GM12878 (cell line): ENCODE results near the gene ACVR1. TPM values are rescaled to one million over a fixed set of nuclear protein-coding genes. Genes with fewer than 3 reads are reported as not detected.

Experiments used
- ATAC-seq: fragments of 200-7000 bp; cut with Tn5 transposase; 3 replicates; pipeline ENCODE4 v1.9.1; 2020; ENCODE audit warnings: mild to moderate bottlenecking, moderate library complexity
- BruUV-seq: library from RNA; stranded (reverse); fragments of 400-500 nt; replicated peaks from 2 replicates; lab custom pipeline; 2021; lab: Mats Ljungman, UMichigan
- CTCF ChIA-PET: fragments of 300-600 bp; sonication (Branson Sonifier 250); formaldehyde crosslinking; extraction: SDS; loops from one replicate; lab custom pipeline; 2021; ENCODE audit warnings: inconsistent platforms; lab: Yijun Ruan, JAX
- POLR2A ChIA-PET: fragments of 350-600 bp; formaldehyde crosslinking; extraction: SDS; loops from one replicate; lab custom pipeline; 2021; ENCODE audit warnings: inconsistent platforms; lab: Charles Lee
- RAD21 ChIA-PET: fragments of 300-600 bp; sonication (Branson Sonifier 250); formaldehyde crosslinking; loops from one replicate; lab custom pipeline; 2023; ENCODE audit warnings: antibody characterized with exemption; ENCODE audit not compliant: unreplicated experiment; lab: Charles Lee
- SMC1A ChIA-PET: fragments of 300-600 bp; sonication (Branson Sonifier 250); formaldehyde crosslinking; loops from one replicate; lab custom pipeline; 2023; ENCODE audit not compliant: unreplicated experiment, uncharacterized antibody; lab: Charles Lee
- DNase-seq: peaks from one replicate; pipeline ENCODE4 v3.0.0-alpha.2; 2011; ENCODE audit warnings: low read depth, low spot score
- FAIRE-seq: peaks from 3 replicates; lab custom pipeline; 2011; peaks lifted over from hg19 to GRCh38; lab: Jason Lieb, UNC
- H2AFZ ChIP-seq: 2 replicates; pipeline ENCODE4 v1.6.0; 2011; ENCODE audit warnings: low read depth, low read length, control low read depth; ENCODE audit not compliant: control insufficient read depth
- H3K27ac ChIP-seq: 2 replicates; pipeline ENCODE4 v1.5.1; 2011; ENCODE audit warnings: control low read depth; ENCODE audit not compliant: control insufficient read depth, insufficient read depth
- H3K27me3 ChIP-seq, 2 experiments: replicated peaks in 1 of 2; 2 replicates each; pipeline versions ENCODE4 v1.6.0 to v1.6.1; 2011; ENCODE audit warnings: low read length in 1 of 2; ENCODE audit not compliant: control insufficient read depth in 2 of 2, insufficient read depth in 2 of 2
- H3K36me3 ChIP-seq, 2 experiments: 2 replicates each; pipeline ENCODE4 v1.5.1; 2011; ENCODE audit warnings: low read length in 1 of 2; ENCODE audit not compliant: control insufficient read depth in 2 of 2, insufficient read depth in 2 of 2
- H3K4me1 ChIP-seq: 2 replicates; pipeline ENCODE4 v1.6.1; 2011; ENCODE audit warnings: mild to moderate bottlenecking, low read length, moderate library complexity, mixed read lengths; ENCODE audit not compliant: control insufficient read depth, insufficient read depth
- H3K4me2 ChIP-seq: 2 replicates; pipeline ENCODE4 v1.6.0; 2011; ENCODE audit warnings: control low read depth; ENCODE audit not compliant: control insufficient read depth, insufficient read depth
- H3K4me3 ChIP-seq: fragments of 200-600 bp; sonication (generic); 2 replicates; pipeline ENCODE4 v1.5.1; 2016
- H3K79me2 ChIP-seq: 2 replicates; pipeline ENCODE4 v1.6.0; 2011; ENCODE audit warnings: low read length; ENCODE audit not compliant: control insufficient read depth, insufficient read depth
- H3K9ac ChIP-seq: 2 replicates; pipeline ENCODE4 v1.8.0; 2011; ENCODE audit warnings: low read length, control low read depth, mixed read lengths; ENCODE audit not compliant: control insufficient read depth, insufficient read depth
- H3K9me3 ChIP-seq: replicated peaks from 3 replicates; pipeline ENCODE4 v1.5.1; 2011; ENCODE audit warnings: mild to moderate bottlenecking, low read length; ENCODE audit not compliant: control insufficient read depth, insufficient read depth
- H4K20me1 ChIP-seq: 2 replicates; pipeline ENCODE4 v1.6.0; 2011; ENCODE audit not compliant: control insufficient read depth, insufficient read depth
- CBFB ChIP-seq: IDR thresholded peaks from 2 replicates; pipeline ENCODE4 v1.6.1; 2016; ENCODE audit warnings: antibody characterized with exemption, low read depth
- IKZF2 ChIP-seq, 2 experiments: fragments of 450-650 bp; IDR thresholded peaks; 2 replicates each; pipeline ENCODE4 v1.6.1; 2017; ENCODE audit warnings: mild to moderate bottlenecking in 2 of 2, moderate library complexity in 2 of 2
- SRF ChIP-seq, 2 experiments: IDR thresholded peaks; 2 replicates each; pipeline ENCODE4 v1.6.1; 2011; ENCODE audit warnings: low read depth in 2 of 2, low read length in 2 of 2, mild to moderate bottlenecking in 1 of 2, moderate library complexity in 1 of 2
- SUPT20H ChIP-seq: IDR thresholded peaks from 2 replicates; pipeline ENCODE4 v1.6.1; 2011; ENCODE audit warnings: low read depth, mild to moderate bottlenecking, low read length, moderate library complexity, borderline replicate concordance; ENCODE audit not compliant: control insufficient read depth
- ZNF24 ChIP-seq: fragments of 450-650 bp; IDR thresholded peaks from 2 replicates; pipeline ENCODE4 v1.6.1; 2017; ENCODE audit warnings: antibody characterized with exemption, mild to moderate bottlenecking
- WGBS: methylation state at CpG from one replicate; pipeline ENCODE4 v1.1.6; 2016; ENCODE audit warnings: low lambda C conversion rate; ENCODE audit not compliant: insufficient replicate concordance, insufficient coverage; ENCODE audit errors: missing lambda C conversion rate; 5-methylcytosine and 5-hydroxymethylcytosine counted together
- in situ Hi-C: fragments of 300-500 bp; cut with MboI; formaldehyde crosslinking; loops from 9 replicates; pipeline ENCODE4 v1.14.3; 2018; ENCODE audit warnings: mixed read lengths
- intact Hi-C: fragments of 100-400 bp; cut with micrococcal nuclease; formaldehyde crosslinking; loops from one replicate; pipeline ENCODE4 v1.14.2; 2022; ENCODE audit not compliant: unreplicated experiment
- polyA plus RNA-seq, 11 experiments: library from polyadenylated mRNA; depleted of rRNA in 4 of 11; unstranded in 6 of 11; stranded (reverse) in 5 of 11; fragments of >200 nt; fragmentation: Nextera tagmentation in 4 of 11; fragmentation: Illumina TruSeq in 1 of 11; extraction: Ambion mirVana in 4 of 11; extraction: Trizol in 1 of 11; gene quantifications; 1 replicate in 1 of 11; 2 replicates in 10 of 11; pipeline versions ENCODE4 v1.2.1 to v1.2.3, GENCODE V29; 2011 to 2016; ENCODE audit warnings: inconsistent platforms in 2 of 11, missing spikeins in 2 of 11, low read depth in 1 of 11
- total RNA-seq, 4 experiments: library from RNA; depleted of rRNA in 3 of 4; stranded (reverse); fragments of >200 nt in 3 of 4; fragmentation: Illumina TruSeq in 1 of 4; extraction: Trizol in 1 of 4; gene quantifications; 2 replicates each; pipeline versions ENCODE4 v1.2.1 to v1.2.3, GENCODE V29; 2013 to 2021
- TF ChIP-seq, protein P1 (sequence below): IDR thresholded peaks from 2 replicates; pipeline ENCODE4 v1.6.1; 2011; ENCODE audit warnings: low read depth, low read length, improper control_type of control experiment, borderline replicate concordance

Gene ACVR1
- total and polyA plus RNA-seq, 10 of the 15 experiments (the other 5 are each of a cell fraction or from before 2014, with no cell fraction given) = 0.06 to 0.24 (median 0.14) TPM; not detected in 4

DNA sequence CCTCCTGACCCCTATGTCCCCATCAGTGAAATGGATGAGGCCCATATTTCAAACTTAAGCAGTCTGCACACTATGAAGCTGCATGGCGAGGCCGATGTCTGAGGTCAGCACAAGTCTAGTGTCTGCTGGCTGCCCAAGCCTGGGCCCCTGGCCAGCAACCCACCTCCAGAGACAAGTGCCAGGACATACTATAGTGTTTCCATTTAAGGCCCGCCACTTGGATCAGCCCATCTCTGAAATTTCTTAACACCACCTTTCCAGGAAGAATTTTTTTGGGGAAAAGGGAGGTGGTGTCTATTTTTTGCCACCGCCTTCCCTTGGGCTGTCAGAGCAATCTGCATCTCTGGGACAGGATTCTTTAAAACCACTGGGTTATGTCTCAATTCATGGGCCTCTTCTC, 1.8 kb downstream of the ACVR1 start:
- no TSS peak for BruUV-seq
- POLR2A ChIA-PET = no interaction called here
- SMC1A ChIA-PET = no interaction called here

GRCh38 chr2:157872791-157873190, 3.3 kb downstream of the ACVR1 start:
- intact Hi-C loops = loop anchor here (10.0 kb wide), 1 partner anchor 568 kb away; no protein-coding TSS in a partner anchor
- no peaks in the 10 kb centered on the region for H3K9me3 ChIP-seq

More for the DNA sequence above, 1.8 kb downstream of the ACVR1 start:
- WGBS = 66% methylated on average over 4 of the region's 4 CpGs
- RAD21 ChIA-PET = no interaction called here
- CTCF ChIA-PET = no interaction called here
- intact Hi-C loops = loop anchor here (10.0 kb wide), 1 partner anchor 570 kb away; no protein-coding TSS in a partner anchor
- no peak overlapping the region for H3K9ac ChIP-seq
- in situ Hi-C loops = no loop called here
- H3K27me3 ChIP-seq = peaks cover 2 to 12% of the 10 kb centered on the region in 2 experiments; a peak in 3 of 4 replicates
- no peak overlapping the region for H2AFZ ChIP-seq
- H3K4me3 ChIP-seq = no peak overlapping the region
- H3K36me3 ChIP-seq = no peaks in the 10 kb centered on the region
- no peak overlapping the region for H3K4me2 ChIP-seq
- ATAC-seq (no peak), FAIRE-seq (no peak), DNase-seq (no peak)
- no peaks in the 10 kb centered on the region for H3K9me3 ChIP-seq
- H4K20me1 ChIP-seq = no peaks in the 10 kb centered on the region
- H3K4me1 ChIP-seq = no peaks in the 10 kb centered on the region
- no peaks in the 10 kb centered on the region for H3K79me2 ChIP-seq
- no peak for TF ChIP-seq IKZF2 (IDR thresholded peaks at IDR 0.05)
- H3K27ac ChIP-seq = no peak overlapping the region

More at GRCh38 chr2:157872791-157873190, 3.3 kb downstream of the ACVR1 start:
- ChIA-PET CTCF (no interaction called here), SMC1A (no interaction called here), POLR2A (no interaction called here), RAD21 (no interaction called here)
- H3K9ac ChIP-seq = no peak overlapping the region
- H3K79me2 ChIP-seq = no peaks in the 10 kb centered on the region
- no peaks in the 10 kb centered on the region for H4K20me1 ChIP-seq
- no peak overlapping the region for H3K27ac ChIP-seq
- no peak for ATAC-seq
- no TSS peak for BruUV-seq
- DNase-seq = no peak
- H3K27me3 ChIP-seq = peaks cover 2 to 15% of the 10 kb centered on the region in 2 experiments; a peak in 3 of 4 replicates
- in situ Hi-C loops = no loop called here
- H2AFZ ChIP-seq = no peak overlapping the region
- H3K4me3 ChIP-seq = no peak overlapping the region
- FAIRE-seq = no peak
- TF ChIP-seq ZNF24 (no peak), SRF (IDR thresholded peaks at IDR 0.05; ENCODE audit: low read depth in 2 of 2, low read length in 2 of 2) (no peak), CBFB (no peak), SUPT20H (no peak)
- TF ChIP-seq, protein P1, sequence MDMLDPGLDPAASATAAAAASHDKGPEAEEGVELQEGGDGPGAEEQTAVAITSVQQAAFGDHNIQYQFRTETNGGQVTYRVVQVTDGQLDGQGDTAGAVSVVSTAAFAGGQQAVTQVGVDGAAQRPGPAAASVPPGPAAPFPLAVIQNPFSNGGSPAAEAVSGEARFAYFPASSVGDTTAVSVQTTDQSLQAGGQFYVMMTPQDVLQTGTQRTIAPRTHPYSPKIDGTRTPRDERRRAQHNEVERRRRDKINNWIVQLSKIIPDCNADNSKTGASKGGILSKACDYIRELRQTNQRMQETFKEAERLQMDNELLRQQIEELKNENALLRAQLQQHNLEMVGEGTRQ = no peak
- TF ChIP-seq, all 136 proteins: peak for 0
- no peaks in the 10 kb centered on the region for H3K4me1 ChIP-seq
- 47% methylated on average over 2 of the region's 2 CpGs for WGBS
- no peaks in the 10 kb centered on the region for H3K36me3 ChIP-seq
- H3K4me2 ChIP-seq = no peak overlapping the region
